Gastrocnemius medialis (tissue), 4 donors: ENCODE data around the gene RASGRP1.

Experiments used
- POLR2A ChIP-seq, 2 donors: fragments of 450-650 bp; IDR thresholded peaks; one replicate each; pipeline ENCODE4 v1.6.1; 2017; ENCODE audit warnings: antibody characterized with exemption in 2 of 2, mild to moderate bottlenecking in 2 of 2, moderate library complexity in 2 of 2
- TF ChIP-seq, protein P1 (sequence below), 5 experiments: fragments of 450-650 bp in 3 of 5; fragments of 200-600 bp in 2 of 5; sonication (generic) in 2 of 5; IDR thresholded peaks in 4 of 5; conservative IDR thresholded peaks in 1 of 5; 1 replicate in 4 of 5; 2 replicates in 1 of 5; pipeline ENCODE4 v1.5.1; 2016 to 2019; ENCODE audit warnings: antibody characterized with exemption in 5 of 5, mild to moderate bottlenecking in 3 of 5, moderate library complexity in 3 of 5

GRCh38 chr15:38564557-38565286 is at the start of gene RASGRP1:
- TF ChIP-seq, protein P1, sequence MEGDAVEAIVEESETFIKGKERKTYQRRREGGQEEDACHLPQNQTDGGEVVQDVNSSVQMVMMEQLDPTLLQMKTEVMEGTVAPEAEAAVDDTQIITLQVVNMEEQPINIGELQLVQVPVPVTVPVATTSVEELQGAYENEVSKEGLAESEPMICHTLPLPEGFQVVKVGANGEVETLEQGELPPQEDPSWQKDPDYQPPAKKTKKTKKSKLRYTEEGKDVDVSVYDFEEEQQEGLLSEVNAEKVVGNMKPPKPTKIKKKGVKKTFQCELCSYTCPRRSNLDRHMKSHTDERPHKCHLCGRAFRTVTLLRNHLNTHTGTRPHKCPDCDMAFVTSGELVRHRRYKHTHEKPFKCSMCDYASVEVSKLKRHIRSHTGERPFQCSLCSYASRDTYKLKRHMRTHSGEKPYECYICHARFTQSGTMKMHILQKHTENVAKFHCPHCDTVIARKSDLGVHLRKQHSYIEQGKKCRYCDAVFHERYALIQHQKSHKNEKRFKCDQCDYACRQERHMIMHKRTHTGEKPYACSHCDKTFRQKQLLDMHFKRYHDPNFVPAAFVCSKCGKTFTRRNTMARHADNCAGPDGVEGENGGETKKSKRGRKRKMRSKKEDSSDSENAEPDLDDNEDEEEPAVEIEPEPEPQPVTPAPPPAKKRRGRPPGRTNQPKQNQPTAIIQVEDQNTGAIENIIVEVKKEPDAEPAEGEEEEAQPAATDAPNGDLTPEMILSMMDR (IDR thresholded peaks at IDR 0.05 in 4 of 5, conservative IDR thresholded peaks at IDR 0.05 in 1 of 5) = no peak
- TF ChIP-seq POLR2A (IDR thresholded peaks at IDR 0.05) = no peak
